ENCODE results near the gene RAB1A. TPM values are rescaled to one million over a fixed set of nuclear protein-coding genes. Genes with fewer than 3 reads are reported as not detected.

The RAB1A gene
- total and polyA plus RNA-seq, 9 of the 15 experiments (the other 6 are each of a cell fraction or from before 2014, with no cell fraction given) = 43.8 to 163 (median 67.7) TPM

DNA sequence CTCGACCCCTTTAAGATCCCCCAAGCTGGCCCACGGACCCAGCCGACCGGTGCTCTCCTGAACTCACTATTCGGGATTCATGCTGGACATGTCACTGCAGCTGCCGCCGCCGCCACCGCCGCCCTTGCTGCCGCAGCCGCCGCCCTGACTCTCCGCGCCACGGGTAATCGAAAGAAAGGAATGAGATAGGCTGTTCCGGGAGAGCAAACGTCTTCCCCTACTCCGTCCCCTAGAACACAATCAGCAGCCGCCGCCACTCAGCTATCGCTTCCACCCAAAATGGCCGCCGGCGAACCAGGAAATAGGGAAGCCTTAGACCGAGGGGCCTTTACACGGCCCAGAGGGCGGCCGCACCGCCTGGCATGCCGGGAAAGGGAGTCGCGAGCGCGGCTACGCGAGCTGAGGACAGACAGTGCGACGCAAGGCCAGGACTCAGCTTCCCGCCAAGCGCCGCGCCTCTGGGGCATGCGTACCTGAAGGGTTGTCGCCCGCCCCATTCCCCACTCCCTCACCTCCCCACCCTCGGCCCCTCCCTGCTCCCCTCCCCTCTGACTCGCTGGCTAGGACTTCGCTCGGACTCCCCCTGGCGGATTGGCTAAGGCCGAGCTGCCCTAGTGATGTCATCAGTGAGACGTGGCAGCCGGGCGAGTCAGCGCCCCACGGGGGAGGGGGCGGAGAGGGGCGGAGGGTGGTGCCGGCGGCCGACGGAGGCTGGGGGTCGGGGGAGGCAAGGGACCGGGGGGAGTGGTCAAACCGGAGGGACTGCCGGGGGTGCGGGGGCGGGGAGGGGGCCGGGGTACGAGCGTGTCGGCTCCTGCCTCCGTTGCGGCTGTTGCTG lies at the start of gene RAB1A (continued):
- TF ChIP-seq SMAD1 (IDR thresholded peaks at IDR 0.05; ENCODE audit: low read depth, low read length, partially characterized antibody) = peak; percentile 37
- TF ChIP-seq ZNF133 (CRISPR knock-in tag; IDR thresholded peaks at IDR 0.05) = no peak
- no peak for TF ChIP-seq STAG1 (CRISPR knock-in tag; IDR thresholded peaks at IDR 0.05; ENCODE audit: borderline replicate concordance)
- TF ChIP-seq, protein P1, sequence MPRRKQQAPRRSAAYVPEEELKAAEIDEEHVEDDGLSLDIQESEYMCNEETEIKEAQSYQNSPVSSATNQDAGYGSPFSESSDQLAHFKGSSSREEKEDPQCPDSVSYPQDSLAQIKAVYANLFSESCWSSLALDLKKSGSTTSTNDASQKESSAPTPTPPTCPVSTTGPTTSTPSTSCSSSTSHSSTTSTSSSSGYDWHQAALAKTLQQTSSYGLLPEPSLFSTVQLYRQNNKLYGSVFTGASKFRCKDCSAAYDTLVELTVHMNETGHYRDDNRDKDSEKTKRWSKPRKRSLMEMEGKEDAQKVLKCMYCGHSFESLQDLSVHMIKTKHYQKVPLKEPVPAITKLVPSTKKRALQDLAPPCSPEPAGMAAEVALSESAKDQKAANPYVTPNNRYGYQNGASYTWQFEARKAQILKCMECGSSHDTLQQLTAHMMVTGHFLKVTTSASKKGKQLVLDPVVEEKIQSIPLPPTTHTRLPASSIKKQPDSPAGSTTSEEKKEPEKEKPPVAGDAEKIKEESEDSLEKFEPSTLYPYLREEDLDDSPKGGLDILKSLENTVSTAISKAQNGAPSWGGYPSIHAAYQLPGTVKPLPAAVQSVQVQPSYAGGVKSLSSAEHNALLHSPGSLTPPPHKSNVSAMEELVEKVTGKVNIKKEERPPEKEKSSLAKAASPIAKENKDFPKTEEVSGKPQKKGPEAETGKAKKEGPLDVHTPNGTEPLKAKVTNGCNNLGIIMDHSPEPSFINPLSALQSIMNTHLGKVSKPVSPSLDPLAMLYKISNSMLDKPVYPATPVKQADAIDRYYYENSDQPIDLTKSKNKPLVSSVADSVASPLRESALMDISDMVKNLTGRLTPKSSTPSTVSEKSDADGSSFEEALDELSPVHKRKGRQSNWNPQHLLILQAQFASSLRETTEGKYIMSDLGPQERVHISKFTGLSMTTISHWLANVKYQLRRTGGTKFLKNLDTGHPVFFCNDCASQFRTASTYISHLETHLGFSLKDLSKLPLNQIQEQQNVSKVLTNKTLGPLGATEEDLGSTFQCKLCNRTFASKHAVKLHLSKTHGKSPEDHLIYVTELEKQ (CRISPR knock-in tag; IDR thresholded peaks at IDR 0.05) = no peak
- TF ChIP-seq, protein P2, sequence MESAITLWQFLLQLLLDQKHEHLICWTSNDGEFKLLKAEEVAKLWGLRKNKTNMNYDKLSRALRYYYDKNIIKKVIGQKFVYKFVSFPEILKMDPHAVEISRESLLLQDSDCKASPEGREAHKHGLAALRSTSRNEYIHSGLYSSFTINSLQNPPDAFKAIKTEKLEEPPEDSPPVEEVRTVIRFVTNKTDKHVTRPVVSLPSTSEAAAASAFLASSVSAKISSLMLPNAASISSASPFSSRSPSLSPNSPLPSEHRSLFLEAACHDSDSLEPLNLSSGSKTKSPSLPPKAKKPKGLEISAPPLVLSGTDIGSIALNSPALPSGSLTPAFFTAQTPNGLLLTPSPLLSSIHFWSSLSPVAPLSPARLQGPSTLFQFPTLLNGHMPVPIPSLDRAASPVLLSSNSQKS (CRISPR knock-in tag; IDR thresholded peaks at IDR 0.05) = no peak
- TF ChIP-seq, protein P3, sequence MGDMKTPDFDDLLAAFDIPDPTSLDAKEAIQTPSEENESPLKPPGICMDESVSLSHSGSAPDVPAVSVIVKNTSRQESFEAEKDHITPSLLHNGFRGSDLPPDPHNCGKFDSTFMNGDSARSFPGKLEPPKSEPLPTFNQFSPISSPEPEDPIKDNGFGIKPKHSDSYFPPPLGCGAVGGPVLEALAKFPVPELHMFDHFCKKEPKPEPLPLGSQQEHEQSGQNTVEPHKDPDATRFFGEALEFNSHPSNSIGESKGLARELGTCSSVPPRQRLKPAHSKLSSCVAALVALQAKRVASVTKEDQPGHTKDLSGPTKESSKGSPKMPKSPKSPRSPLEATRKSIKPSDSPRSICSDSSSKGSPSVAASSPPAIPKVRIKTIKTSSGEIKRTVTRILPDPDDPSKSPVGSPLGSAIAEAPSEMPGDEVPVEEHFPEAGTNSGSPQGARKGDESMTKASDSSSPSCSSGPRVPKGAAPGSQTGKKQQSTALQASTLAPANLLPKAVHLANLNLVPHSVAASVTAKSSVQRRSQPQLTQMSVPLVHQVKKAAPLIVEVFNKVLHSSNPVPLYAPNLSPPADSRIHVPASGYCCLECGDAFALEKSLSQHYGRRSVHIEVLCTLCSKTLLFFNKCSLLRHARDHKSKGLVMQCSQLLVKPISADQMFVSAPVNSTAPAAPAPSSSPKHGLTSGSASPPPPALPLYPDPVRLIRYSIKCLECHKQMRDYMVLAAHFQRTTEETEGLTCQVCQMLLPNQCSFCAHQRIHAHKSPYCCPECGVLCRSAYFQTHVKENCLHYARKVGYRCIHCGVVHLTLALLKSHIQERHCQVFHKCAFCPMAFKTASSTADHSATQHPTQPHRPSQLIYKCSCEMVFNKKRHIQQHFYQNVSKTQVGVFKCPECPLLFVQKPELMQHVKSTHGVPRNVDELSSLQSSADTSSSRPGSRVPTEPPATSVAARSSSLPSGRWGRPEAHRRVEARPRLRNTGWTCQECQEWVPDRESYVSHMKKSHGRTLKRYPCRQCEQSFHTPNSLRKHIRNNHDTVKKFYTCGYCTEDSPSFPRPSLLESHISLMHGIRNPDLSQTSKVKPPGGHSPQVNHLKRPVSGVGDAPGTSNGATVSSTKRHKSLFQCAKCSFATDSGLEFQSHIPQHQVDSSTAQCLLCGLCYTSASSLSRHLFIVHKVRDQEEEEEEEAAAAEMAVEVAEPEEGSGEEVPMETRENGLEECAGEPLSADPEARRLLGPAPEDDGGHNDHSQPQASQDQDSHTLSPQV (IDR thresholded peaks at IDR 0.05) = peak; percentile 64; the same call in 1 of the 2 replicates
- TF ChIP-seq ZNF586 (CRISPR knock-in tag; conservative IDR thresholded peaks at IDR 0.05) = no peak
- TF ChIP-seq, protein P4, sequence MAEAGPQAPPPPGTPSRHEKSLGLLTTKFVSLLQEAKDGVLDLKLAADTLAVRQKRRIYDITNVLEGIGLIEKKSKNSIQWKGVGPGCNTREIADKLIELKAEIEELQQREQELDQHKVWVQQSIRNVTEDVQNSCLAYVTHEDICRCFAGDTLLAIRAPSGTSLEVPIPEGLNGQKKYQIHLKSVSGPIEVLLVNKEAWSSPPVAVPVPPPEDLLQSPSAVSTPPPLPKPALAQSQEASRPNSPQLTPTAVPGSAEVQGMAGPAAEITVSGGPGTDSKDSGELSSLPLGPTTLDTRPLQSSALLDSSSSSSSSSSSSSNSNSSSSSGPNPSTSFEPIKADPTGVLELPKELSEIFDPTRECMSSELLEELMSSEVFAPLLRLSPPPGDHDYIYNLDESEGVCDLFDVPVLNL (CRISPR knock-in tag; IDR thresholded peaks at IDR 0.05; ENCODE audit: low read depth) = peak; percentile 93
- no peak for TF ChIP-seq CHD1 (IDR thresholded peaks at IDR 0.05; ENCODE audit: low read length)
- peak; percentile 96 for TF ChIP-seq NFRKB (IDR thresholded peaks at IDR 0.05; ENCODE audit: low read depth)
- no peak for TF ChIP-seq BHLHE40 (IDR thresholded peaks at IDR 0.05; ENCODE audit: low read length)
- TF ChIP-seq CREM (IDR thresholded peaks at IDR 0.05; ENCODE audit: low read depth) = peak; percentile 96
- TF ChIP-seq ZKSCAN3 (CRISPR knock-in tag; IDR thresholded peaks at IDR 0.05) = no peak
- TF ChIP-seq ILF3 (IDR thresholded peaks at IDR 0.05; ENCODE audit: borderline replicate concordance) = no peak
- peak; percentile 86 for TF ChIP-seq PCBP1 (IDR thresholded peaks at IDR 0.05; ENCODE audit: low read depth, low read length, poor library complexity, severe bottlenecking)

Measured in K562 (cell line).